H9 (cell line): Measurements from ENCODE around the gene PLEKHA7. TPM values are rescaled to one million over a fixed set of nuclear protein-coding genes. Genes with fewer than 3 reads are reported as not detected.

ENCODE experiments used
- DNase-seq: peaks from one replicate; pipeline ENCODE4 v3.0.0-alpha.2; 2017
- H2AFZ ChIP-seq: one replicate; pipeline ENCODE4 v1.6.1; 2013; ENCODE audit warnings: mild to moderate bottlenecking, low read length, control low read depth, moderate library complexity
- H2AK5ac ChIP-seq: 2 replicates; pipeline ENCODE4 v1.6.1; 2013; ENCODE audit warnings: low read length, control low read depth, mixed read lengths; ENCODE audit not compliant: insufficient read length
- H2BK120ac ChIP-seq: one replicate; pipeline ENCODE4 v1.6.1; 2013; ENCODE audit warnings: low read depth, mild to moderate bottlenecking, low read length, control low read depth, inconsistent platforms; ENCODE audit not compliant: poor library complexity, severe bottlenecking
- H2BK12ac ChIP-seq: 2 replicates; pipeline ENCODE4 v1.6.1; 2013; ENCODE audit warnings: low read length, control low read depth, mixed read lengths, low read depth; ENCODE audit not compliant: insufficient read length
- H2BK15ac ChIP-seq: 2 replicates; pipeline ENCODE4 v1.6.1; 2013; ENCODE audit warnings: low read depth, low read length, control low read depth
- H2BK20ac ChIP-seq: one replicate; pipeline ENCODE4 v1.6.1; 2013; ENCODE audit warnings: low read depth, mild to moderate bottlenecking, low read length, control low read depth, inconsistent platforms; ENCODE audit not compliant: poor library complexity, severe bottlenecking
- H2BK5ac ChIP-seq: 2 replicates; pipeline ENCODE4 v1.6.1; 2013; ENCODE audit warnings: low read length, control low read depth, mixed read lengths; ENCODE audit not compliant: insufficient read length
- H3K14ac ChIP-seq: 2 replicates; pipeline ENCODE4 v1.6.1; 2013; ENCODE audit warnings: low read length, control low read depth; ENCODE audit not compliant: insufficient read depth
- H3K18ac ChIP-seq: 2 replicates; pipeline ENCODE4 v1.6.1; 2013; ENCODE audit warnings: low read depth, mild to moderate bottlenecking, mixed read lengths, low read length, control low read depth; ENCODE audit not compliant: insufficient read length
- H3K23ac ChIP-seq: 2 replicates; pipeline ENCODE4 v1.6.1; 2013; ENCODE audit warnings: low read length, control low read depth, mixed read lengths, low read depth; ENCODE audit not compliant: insufficient read length
- H3K23me2 ChIP-seq: 2 replicates; pipeline ENCODE4 v1.6.1; 2013; ENCODE audit warnings: low read depth, mild to moderate bottlenecking, mixed read lengths, low read length, control low read depth; ENCODE audit not compliant: insufficient read length, poor library complexity, severe bottlenecking
- H3K27ac ChIP-seq: 2 replicates; pipeline ENCODE4 v1.5.1; 2013; ENCODE audit warnings: low read length, control low read depth, mixed read lengths, low read depth; ENCODE audit not compliant: insufficient read length
- H3K27me3 ChIP-seq: 2 replicates; pipeline ENCODE4 v1.6.1; 2013; ENCODE audit warnings: low read length, control low read depth, inconsistent platforms; ENCODE audit not compliant: insufficient read depth
- H3K4ac ChIP-seq: 2 replicates; pipeline ENCODE4 v1.6.1; 2013; ENCODE audit warnings: low read depth, mild to moderate bottlenecking, control low read depth, inconsistent platforms, low read length, moderate library complexity
- H3K4me1 ChIP-seq: 2 replicates; pipeline ENCODE4 v1.6.1; 2013; ENCODE audit warnings: low read length, control low read depth, inconsistent platforms; ENCODE audit not compliant: insufficient read depth
- H3K4me2 ChIP-seq: 2 replicates; pipeline ENCODE4 v1.6.1; 2013; ENCODE audit warnings: low read length, control low read depth, mixed read lengths; ENCODE audit not compliant: insufficient read length, insufficient read depth
- H3K56ac ChIP-seq: 2 replicates; pipeline ENCODE4 v1.6.1; 2013; ENCODE audit warnings: low read depth, mild to moderate bottlenecking, mixed read lengths, low read length, control low read depth; ENCODE audit not compliant: insufficient read length
- H3K79me1 ChIP-seq: 2 replicates; pipeline ENCODE4 v1.6.1; 2013; ENCODE audit warnings: low read depth, mild to moderate bottlenecking, moderate library complexity, low read length, control low read depth, inconsistent platforms; ENCODE audit not compliant: insufficient read depth, poor library complexity, severe bottlenecking
- H3K79me2 ChIP-seq: 2 replicates; pipeline ENCODE4 v1.6.1; 2013; ENCODE audit warnings: low read length, control low read depth, inconsistent platforms; ENCODE audit not compliant: insufficient read depth
- H3K9ac ChIP-seq: 2 replicates; pipeline ENCODE4 v1.6.1; 2013; ENCODE audit warnings: low read length, control low read depth, mixed read lengths; ENCODE audit not compliant: insufficient read length; ENCODE audit errors: extremely low read depth
- H3K9me3 ChIP-seq: one replicate; pipeline ENCODE4 v1.6.1; 2013; ENCODE audit warnings: low read depth, low read length, inconsistent platforms; ENCODE audit not compliant: control insufficient read depth
- H3T11ph ChIP-seq: one replicate; pipeline ENCODE4 v1.6.1; 2013; ENCODE audit warnings: mild to moderate bottlenecking, low read length, control low read depth, inconsistent platforms
- H4K20me1 ChIP-seq: one replicate; pipeline ENCODE4 v1.6.1; 2013; ENCODE audit not compliant: control insufficient read depth, insufficient read length, insufficient read depth
- H4K5ac ChIP-seq: 2 replicates; pipeline ENCODE4 v1.6.1; 2013; ENCODE audit warnings: low read depth, mild to moderate bottlenecking, mixed read lengths, low read length, control low read depth; ENCODE audit not compliant: insufficient read length
- H4K8ac ChIP-seq: replicated peaks from 2 replicates; pipeline ENCODE4 v1.6.1; 2013; ENCODE audit warnings: low read length, control low read depth, mixed read lengths, low read depth; ENCODE audit not compliant: insufficient read length
- H4K91ac ChIP-seq: 2 replicates; pipeline ENCODE4 v1.6.1; 2013; ENCODE audit warnings: low read depth, mild to moderate bottlenecking, moderate library complexity, mixed read lengths, low read length, control low read depth; ENCODE audit not compliant: insufficient read length
- H3K27ac Mint-ChIP-seq, 3 experiments: 2 replicates in 2 of 3; 3 replicates in 1 of 3; pipeline ENCODE4 v1.8.0; 2020 to 2021; ENCODE audit warnings: mixed read lengths in 3 of 3, mild to moderate bottlenecking in 1 of 3, moderate library complexity in 1 of 3
- H3K27me3 Mint-ChIP-seq: 2 replicates; pipeline ENCODE4 v1.8.0; 2021; ENCODE audit warnings: low read depth, mild to moderate bottlenecking, moderate library complexity, mixed read lengths
- H3K36me3 Mint-ChIP-seq, 3 experiments: 2 replicates in 2 of 3; 3 replicates in 1 of 3; pipeline ENCODE4 v1.8.0; 2020 to 2021; ENCODE audit warnings: low read depth in 3 of 3, mixed read lengths in 3 of 3; ENCODE audit not compliant: insufficient read depth in 1 of 3
- H3K4me1 Mint-ChIP-seq, 2 experiments: 2 replicates each; pipeline ENCODE4 v1.8.0; 2020; ENCODE audit warnings: mixed read lengths in 2 of 2
- H3K4me3 Mint-ChIP-seq, 2 experiments: 2 replicates in 1 of 2; 3 replicates in 1 of 2; pipeline ENCODE4 v1.8.0; 2020 to 2021; ENCODE audit warnings: mild to moderate bottlenecking in 2 of 2, mixed read lengths in 2 of 2, moderate library complexity in 1 of 2
- H3K9me3 Mint-ChIP-seq, 2 experiments: 2 replicates in 1 of 2; 3 replicates in 1 of 2; pipeline ENCODE4 v1.8.0; 2020; ENCODE audit warnings: mild to moderate bottlenecking in 2 of 2, mixed read lengths in 2 of 2, moderate library complexity in 1 of 2
- WGBS: extraction: QIAGEN DNeasy Blood & Tissue Kit; methylation state at CpG from one replicate; pipeline ENCODE4 v1.1.7; 2013; ENCODE audit warnings: missing lambda C conversion rate, low lambda C conversion rate, mixed read lengths; ENCODE audit not compliant: insufficient read length; ENCODE audit errors: extremely low coverage; 5-methylcytosine and 5-hydroxymethylcytosine counted together
- total RNA-seq: library from RNA; stranded (reverse); gene quantifications from 2 replicates; pipeline ENCODE4 v1.2.1, GENCODE V29; 2021
- TF ChIP-seq, protein P1 (sequence below): fragments of 200-600 bp; sonication (generic); conservative IDR thresholded peaks from 3 replicates; pipeline ENCODE4 v1.8.0; 2021; ENCODE audit warnings: antibody characterized with exemption, mild to moderate bottlenecking

Gene PLEKHA7
- total RNA-seq, 1 experiment from 2014 or later: 21.0 TPM

DNA sequence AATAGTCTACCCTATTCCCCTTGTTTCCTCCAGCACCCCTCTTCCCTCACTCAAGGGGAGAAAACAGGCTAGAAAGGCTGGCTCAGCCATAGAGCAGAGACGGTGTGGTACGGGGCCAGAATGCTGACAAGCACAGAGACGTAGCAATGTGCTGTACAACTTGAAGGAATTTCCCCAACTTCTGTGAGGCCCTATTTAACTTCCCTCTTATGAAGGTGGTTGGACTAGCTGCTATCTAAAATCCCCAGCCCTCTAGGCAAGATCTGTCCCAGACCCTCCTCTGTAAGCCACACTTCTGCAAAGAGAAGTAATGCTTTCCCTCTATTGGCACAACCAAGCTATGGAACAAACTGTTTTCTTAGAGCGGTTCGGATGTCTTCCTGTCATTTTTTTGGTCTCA, 37.8 kb downstream of the PLEKHA7 start:
- Histone ChIP-seq H3K4ac (no peak overlapping the region), H4K91ac (no peak overlapping the region), H3K14ac (no peak overlapping the region), H4K8ac (no peak overlapping the region), H3K9me3 (no peaks in the 10 kb centered on the region), H2AFZ (no peak overlapping the region), H3K4me1 (no peaks in the 10 kb centered on the region; the same call in 1 of the 2 replicates), H4K20me1 (no peaks in the 10 kb centered on the region), H2BK120ac (no peak overlapping the region), H3K79me2 (no peaks in the 10 kb centered on the region; the same call in 1 of the 2 replicates), H3K23ac (no peak overlapping the region), H2AK5ac (no peak overlapping the region), H3K79me1 (no peaks in the 10 kb centered on the region), H3K9ac (no peak overlapping the region), H2BK12ac (no peak overlapping the region), H3K4me2 (no peak overlapping the region), H3K23me2 (no peaks in the 10 kb centered on the region), H2BK20ac (no peak overlapping the region), H2BK5ac (no peak overlapping the region), H2BK15ac (no peak overlapping the region), H3K27ac (no peak overlapping the region), H3K18ac (no peak overlapping the region), H3K56ac (no peak overlapping the region), H3K27me3 (no peaks in the 10 kb centered on the region), H4K5ac (no peak overlapping the region), H3T11ph (no peak overlapping the region)
- Mint-ChIP-seq H3K9me3 (no peaks in the 10 kb centered on the region), H3K36me3 (no peaks in the 10 kb centered on the region; a peak in 2 of 7 replicates), H3K4me3 (no peak overlapping the region), H3K4me1 (peaks cover 40 to 55% of the 10 kb centered on the region in 2 experiments), H3K27ac (no peak overlapping the region), H3K27me3 (no peaks in the 10 kb centered on the region)
- DNase-seq: no peak
- WGBS: no CpG with 5 or more reads among the region's 5 CpGs
- TF ChIP-seq, protein P1, sequence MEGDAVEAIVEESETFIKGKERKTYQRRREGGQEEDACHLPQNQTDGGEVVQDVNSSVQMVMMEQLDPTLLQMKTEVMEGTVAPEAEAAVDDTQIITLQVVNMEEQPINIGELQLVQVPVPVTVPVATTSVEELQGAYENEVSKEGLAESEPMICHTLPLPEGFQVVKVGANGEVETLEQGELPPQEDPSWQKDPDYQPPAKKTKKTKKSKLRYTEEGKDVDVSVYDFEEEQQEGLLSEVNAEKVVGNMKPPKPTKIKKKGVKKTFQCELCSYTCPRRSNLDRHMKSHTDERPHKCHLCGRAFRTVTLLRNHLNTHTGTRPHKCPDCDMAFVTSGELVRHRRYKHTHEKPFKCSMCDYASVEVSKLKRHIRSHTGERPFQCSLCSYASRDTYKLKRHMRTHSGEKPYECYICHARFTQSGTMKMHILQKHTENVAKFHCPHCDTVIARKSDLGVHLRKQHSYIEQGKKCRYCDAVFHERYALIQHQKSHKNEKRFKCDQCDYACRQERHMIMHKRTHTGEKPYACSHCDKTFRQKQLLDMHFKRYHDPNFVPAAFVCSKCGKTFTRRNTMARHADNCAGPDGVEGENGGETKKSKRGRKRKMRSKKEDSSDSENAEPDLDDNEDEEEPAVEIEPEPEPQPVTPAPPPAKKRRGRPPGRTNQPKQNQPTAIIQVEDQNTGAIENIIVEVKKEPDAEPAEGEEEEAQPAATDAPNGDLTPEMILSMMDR: no peak
